ENCODE results near the gene IGFBP1. TPM values are rescaled to one million over a fixed set of nuclear protein-coding genes. Genes with fewer than 3 reads are reported as not detected.
A peak's percentile ranks its signal among the peaks of the same experiment; 100 is the strongest.

Gene IGFBP1
- total RNA-seq, 1 donor from 2014 or later, result not detected

DNA sequence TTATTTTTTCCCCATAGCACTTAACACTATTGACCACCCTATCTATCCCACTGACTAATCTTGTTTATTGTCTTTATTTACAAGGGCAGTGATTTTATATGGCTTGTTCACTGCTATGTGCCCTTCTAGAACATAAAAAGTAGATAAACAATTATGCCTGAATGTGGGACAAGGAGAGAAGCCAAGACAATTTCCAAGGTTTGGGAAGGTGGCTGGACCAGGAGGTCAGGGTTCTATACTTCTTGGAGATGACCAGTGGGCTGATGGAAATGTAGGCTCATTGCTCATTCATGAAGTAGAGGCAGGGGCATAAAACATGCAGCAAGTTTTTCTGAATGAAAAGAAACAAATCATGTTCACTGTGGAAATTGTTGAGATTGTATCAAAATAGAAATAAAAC, 21.3 kb downstream of the IGFBP1 start:
- Mint-ChIP-seq H3K4me3 (no peak overlapping the region), H3K36me3 (peaks cover 48% of the 10 kb centered on the region), H3K27me3 (ENCODE audit: low read depth) (no peaks in the 10 kb centered on the region), H3K4me1 (peaks cover under 1% of the 10 kb centered on the region), H3K27ac (no peak overlapping the region), H3K9me3 (peaks cover 22% of the 10 kb centered on the region)
- DNase-seq (ENCODE audit: low spot score in 2 of 2, unreplicated experiment in 2 of 2), result no peak
- TF ChIP-seq, protein P1, sequence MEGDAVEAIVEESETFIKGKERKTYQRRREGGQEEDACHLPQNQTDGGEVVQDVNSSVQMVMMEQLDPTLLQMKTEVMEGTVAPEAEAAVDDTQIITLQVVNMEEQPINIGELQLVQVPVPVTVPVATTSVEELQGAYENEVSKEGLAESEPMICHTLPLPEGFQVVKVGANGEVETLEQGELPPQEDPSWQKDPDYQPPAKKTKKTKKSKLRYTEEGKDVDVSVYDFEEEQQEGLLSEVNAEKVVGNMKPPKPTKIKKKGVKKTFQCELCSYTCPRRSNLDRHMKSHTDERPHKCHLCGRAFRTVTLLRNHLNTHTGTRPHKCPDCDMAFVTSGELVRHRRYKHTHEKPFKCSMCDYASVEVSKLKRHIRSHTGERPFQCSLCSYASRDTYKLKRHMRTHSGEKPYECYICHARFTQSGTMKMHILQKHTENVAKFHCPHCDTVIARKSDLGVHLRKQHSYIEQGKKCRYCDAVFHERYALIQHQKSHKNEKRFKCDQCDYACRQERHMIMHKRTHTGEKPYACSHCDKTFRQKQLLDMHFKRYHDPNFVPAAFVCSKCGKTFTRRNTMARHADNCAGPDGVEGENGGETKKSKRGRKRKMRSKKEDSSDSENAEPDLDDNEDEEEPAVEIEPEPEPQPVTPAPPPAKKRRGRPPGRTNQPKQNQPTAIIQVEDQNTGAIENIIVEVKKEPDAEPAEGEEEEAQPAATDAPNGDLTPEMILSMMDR (IDR thresholded peaks at IDR 0.05; ENCODE audit: unreplicated experiment), result no peak

DNA sequence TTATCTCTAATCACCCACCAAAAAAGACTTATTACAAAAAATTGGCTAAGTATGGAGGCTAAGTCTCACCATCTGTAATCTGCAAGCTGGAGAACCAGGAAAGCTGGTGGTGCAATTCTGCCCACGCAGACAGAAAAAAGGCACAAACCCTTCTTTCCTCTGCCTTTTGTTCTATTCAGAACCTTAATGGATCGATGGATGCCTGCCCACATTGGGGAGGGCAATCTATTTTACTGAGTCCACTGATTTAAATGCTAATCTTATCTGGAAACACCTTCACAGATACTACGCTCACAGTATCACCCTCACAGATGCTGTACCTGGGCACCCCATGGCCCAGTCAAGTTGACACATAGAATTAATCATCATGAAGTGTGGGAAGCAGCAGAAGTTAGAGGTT, 22.6 kb downstream of the IGFBP1 start:
- peak overlapping the region; percentile 74 for H3K27ac Mint-ChIP-seq
- H3K27me3 Mint-ChIP-seq (ENCODE audit: low read depth), result no peaks in the 10 kb centered on the region
- TF ChIP-seq, protein P1 (IDR thresholded peaks at IDR 0.05; ENCODE audit: unreplicated experiment), result no peak
- peaks cover 7% of the 10 kb centered on the region for H3K4me1 Mint-ChIP-seq
- no peak for DNase-seq (ENCODE audit: low spot score in 2 of 2, unreplicated experiment in 2 of 2)
- H3K9me3 Mint-ChIP-seq, result peaks cover 17% of the 10 kb centered on the region
- peaks cover 56% of the 10 kb centered on the region for H3K36me3 Mint-ChIP-seq
- no peak overlapping the region for H3K4me3 Mint-ChIP-seq

DNA sequence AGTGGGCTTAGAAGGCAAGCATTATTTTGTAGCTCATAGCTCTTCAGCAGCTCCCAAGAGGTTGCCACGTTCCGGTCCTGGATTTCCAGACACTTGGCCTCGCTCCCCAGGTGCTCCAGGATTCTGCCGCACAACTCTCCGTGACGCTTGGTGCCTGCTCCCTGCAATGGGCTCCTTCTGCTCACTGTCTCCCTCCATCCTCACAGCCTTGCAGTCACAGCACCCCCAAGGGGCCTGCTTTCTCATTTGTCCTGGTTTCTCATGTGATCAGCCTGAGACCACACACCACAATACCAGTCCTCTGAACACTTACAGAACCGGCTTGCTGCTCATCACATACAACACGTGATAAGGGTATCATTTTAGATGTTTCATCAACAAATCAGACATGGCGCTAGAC, 23.0 kb downstream of the IGFBP1 start:
- no peak overlapping the region for H3K4me3 Mint-ChIP-seq
- H3K27ac Mint-ChIP-seq, result no peak overlapping the region
- no peak for DNase-seq (ENCODE audit: low spot score in 2 of 2, unreplicated experiment in 2 of 2)
- H3K4me1 Mint-ChIP-seq, result peaks cover 11% of the 10 kb centered on the region
- no peaks in the 10 kb centered on the region for H3K27me3 Mint-ChIP-seq (ENCODE audit: low read depth)
- H3K9me3 Mint-ChIP-seq, result peaks cover 12% of the 10 kb centered on the region
- TF ChIP-seq, protein P1 (IDR thresholded peaks at IDR 0.05; ENCODE audit: unreplicated experiment), result no peak
- H3K36me3 Mint-ChIP-seq, result peaks cover 61% of the 10 kb centered on the region

DNA sequence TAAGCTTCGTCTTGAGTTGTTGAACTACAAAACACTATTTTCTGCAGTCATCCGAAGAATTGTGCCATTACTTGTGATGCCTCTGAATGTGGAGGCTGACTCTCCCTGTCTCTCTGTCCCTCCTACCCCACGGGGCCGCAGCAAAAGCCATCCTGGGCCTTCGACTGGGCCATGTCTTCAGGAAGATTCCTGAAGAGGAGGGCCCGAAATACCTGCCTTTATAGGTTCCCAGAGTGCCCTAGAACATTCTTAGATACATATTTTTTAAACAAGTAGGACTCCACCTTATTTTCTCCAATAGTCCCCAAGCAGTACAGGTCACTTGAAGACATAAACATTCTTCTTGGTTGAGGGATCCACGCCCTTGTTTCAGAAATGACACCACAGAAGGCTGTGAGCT, 24.7 kb downstream of the IGFBP1 start:
- TF ChIP-seq, protein P1 (IDR thresholded peaks at IDR 0.05; ENCODE audit: unreplicated experiment), result no peak

DNA sequence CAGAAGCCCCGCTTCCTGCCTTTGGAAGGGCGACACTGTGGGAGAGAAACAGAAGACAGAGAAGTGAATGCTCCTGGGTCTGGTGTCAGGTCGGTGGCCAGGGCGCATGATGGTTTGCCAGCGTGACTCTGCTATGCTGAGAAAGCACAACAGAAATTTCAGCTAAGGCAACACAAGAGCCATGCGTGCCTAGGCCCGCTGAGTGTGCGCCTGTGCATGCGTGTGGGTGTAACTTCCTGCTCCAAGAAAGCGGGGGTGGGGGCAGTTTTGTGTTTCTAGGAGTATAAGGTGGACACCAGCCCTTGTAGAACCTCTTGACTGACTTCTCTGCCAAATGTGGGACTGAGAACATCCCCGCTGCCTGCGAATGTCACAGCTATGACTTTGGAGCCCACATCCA, 26.6 kb downstream of the IGFBP1 start:
- peaks cover 57% of the 10 kb centered on the region for H3K36me3 Mint-ChIP-seq
- no peak for DNase-seq (ENCODE audit: low spot score in 2 of 2, unreplicated experiment in 2 of 2)
- peaks cover 41% of the 10 kb centered on the region for H3K4me1 Mint-ChIP-seq
- H3K27me3 Mint-ChIP-seq (ENCODE audit: low read depth), result no peaks in the 10 kb centered on the region
- peak overlapping the region; percentile 64 for H3K27ac Mint-ChIP-seq
- no peaks in the 10 kb centered on the region for H3K9me3 Mint-ChIP-seq
- TF ChIP-seq, protein P1 (IDR thresholded peaks at IDR 0.05; ENCODE audit: unreplicated experiment), result no peak
- H3K4me3 Mint-ChIP-seq, result no peak overlapping the region

More for the DNA sequence above, 24.7 kb downstream of the IGFBP1 start:
- no peak for DNase-seq (ENCODE audit: low spot score in 2 of 2, unreplicated experiment in 2 of 2)
- H3K36me3 Mint-ChIP-seq, result peaks cover 68% of the 10 kb centered on the region
- peak overlapping the region; percentile 73 for H3K27ac Mint-ChIP-seq
- peaks cover 25% of the 10 kb centered on the region for H3K4me1 Mint-ChIP-seq
- H3K9me3 Mint-ChIP-seq, result peaks cover 7% of the 10 kb centered on the region
- no peak overlapping the region for H3K4me3 Mint-ChIP-seq
- no peaks in the 10 kb centered on the region for H3K27me3 Mint-ChIP-seq (ENCODE audit: low read depth)

DNA sequence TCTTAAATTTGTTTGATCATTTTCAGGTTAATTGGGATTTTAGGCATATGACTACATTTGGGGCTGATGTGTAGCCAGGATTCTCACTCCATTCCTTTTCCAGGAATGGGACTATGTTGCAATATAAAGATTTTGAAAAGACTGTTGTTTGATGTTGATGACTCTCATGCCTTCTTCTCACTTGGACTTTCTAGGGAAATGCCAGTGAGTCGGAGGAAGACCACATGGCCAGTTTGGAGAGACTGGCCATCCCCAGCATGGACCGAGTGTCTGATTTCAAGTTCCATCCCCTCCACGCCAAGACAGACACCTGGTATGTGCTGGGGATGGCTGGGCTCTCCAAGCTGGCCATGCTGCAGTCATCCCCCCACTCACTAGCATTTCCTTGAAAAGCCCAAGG, 27.3 kb downstream of the IGFBP1 start:
- peaks cover 42% of the 10 kb centered on the region for H3K4me1 Mint-ChIP-seq
- H3K9me3 Mint-ChIP-seq, result no peaks in the 10 kb centered on the region
- peak overlapping the region; percentile 68 for H3K27ac Mint-ChIP-seq
- no peaks in the 10 kb centered on the region for H3K27me3 Mint-ChIP-seq (ENCODE audit: low read depth)
- peak overlapping the region; percentile 37 for H3K4me3 Mint-ChIP-seq
- TF ChIP-seq, protein P1 (IDR thresholded peaks at IDR 0.05; ENCODE audit: unreplicated experiment), result no peak
- H3K36me3 Mint-ChIP-seq, result peaks cover 50% of the 10 kb centered on the region
- no peak for DNase-seq (ENCODE audit: low spot score in 2 of 2, unreplicated experiment in 2 of 2)

All from mesothelial cell of epicardium (in vitro differentiated cells).